HEK293 (cell line): ENCODE measurements around the gene SLC46A1.

Experiments
- CTCF ChIA-PET: fragments of 350-600 bp; formaldehyde crosslinking; extraction: SDS; loops from one replicate; lab custom pipeline; 2021; ENCODE audit warnings: antibody characterized with exemption; lab: Yijun Ruan, JAX
- POLR2A ChIA-PET: fragments of 300-600 bp; formaldehyde crosslinking; extraction: SDS; loops from one replicate; lab custom pipeline; 2020; ENCODE audit warnings: antibody characterized with exemption, inconsistent platforms; lab: Yijun Ruan, JAX
- H3K27ac ChIP-seq: fragments of 200-500 bp; sonication (Bioruptor generic); 2 replicates; pipeline ENCODE4 v1.5.1; 2014; ENCODE audit warnings: low read depth, low read length, control low read depth, inconsistent platforms; ENCODE audit errors: extremely low read depth
- H3K36me3 ChIP-seq, 2 experiments: fragments of 200-500 bp in 1 of 2; sonication (Bioruptor generic) in 1 of 2; 1 replicate in 1 of 2; 2 replicates in 1 of 2; pipeline ENCODE4 v1.5.1; 2014 to 2017; ENCODE audit warnings: inconsistent platforms in 2 of 2, low read length in 2 of 2; ENCODE audit not compliant: control insufficient read depth in 2 of 2, insufficient read depth in 1 of 2
- H3K4me1 ChIP-seq: fragments of 200-500 bp; sonication (Bioruptor generic); 2 replicates; pipeline ENCODE4 v1.5.1; 2014; ENCODE audit warnings: mild to moderate bottlenecking, low read length, inconsistent platforms; ENCODE audit not compliant: control insufficient read depth, insufficient read depth
- H3K4me3 ChIP-seq: 2 replicates; pipeline ENCODE4 v1.5.1; 2011; ENCODE audit warnings: low read depth, mild to moderate bottlenecking, control low read depth, low read length, moderate library complexity
- H3K9me3 ChIP-seq: fragments of 200-500 bp; sonication (Bioruptor generic); 2 replicates; pipeline ENCODE4 v1.5.1; 2014; ENCODE audit warnings: low read depth, low read length, inconsistent platforms; ENCODE audit not compliant: control insufficient read depth, insufficient read depth
- BCL11A ChIP-seq: fragments of 450-650 bp; formaldehyde crosslinking; IDR thresholded peaks from 2 replicates; pipeline ENCODE4 v1.5.1; 2016; ENCODE audit warnings: low read depth, missing biosample characterization, missing genetic modification characterization
- EGR2 ChIP-seq: fragments of 450-650 bp; formaldehyde crosslinking; IDR thresholded peaks from 2 replicates; pipeline ENCODE4 v1.5.1; 2016; ENCODE audit warnings: low read depth, missing biosample characterization, missing genetic modification characterization
- HIC1 ChIP-seq: fragments of 450-650 bp; formaldehyde crosslinking; IDR thresholded peaks from 2 replicates; pipeline ENCODE4 v1.5.1; 2016; ENCODE audit warnings: missing biosample characterization, missing genetic modification characterization
- HOXA7 ChIP-seq: sonication (generic); formaldehyde crosslinking; IDR thresholded peaks from 2 replicates; pipeline ENCODE4 v1.8.1; 2022; ENCODE audit warnings: missing genetic modification reagents, borderline replicate concordance
- IKZF3 ChIP-seq: fragments of 450-650 bp; IDR thresholded peaks from 2 replicates; pipeline ENCODE4 v1.5.0; 2018; ENCODE audit warnings: missing biosample characterization, mild to moderate bottlenecking, missing genetic modification characterization, moderate library complexity
- SCRT1 ChIP-seq: fragments of 450-650 bp; formaldehyde crosslinking; IDR thresholded peaks from 2 replicates; pipeline ENCODE4 v1.5.1; 2016; ENCODE audit warnings: missing biosample characterization, missing genetic modification characterization, borderline replicate concordance
- SCRT2 ChIP-seq: fragments of 450-650 bp; formaldehyde crosslinking; IDR thresholded peaks from 2 replicates; pipeline ENCODE4 v1.5.1; 2016; ENCODE audit warnings: missing biosample characterization, missing genetic modification characterization
- SP2 ChIP-seq: fragments of 450-650 bp; formaldehyde crosslinking; IDR thresholded peaks from 2 replicates; pipeline ENCODE4 v1.5.1; 2016; ENCODE audit warnings: missing biosample characterization, missing genetic modification characterization
- SP3 ChIP-seq: fragments of 450-650 bp; formaldehyde crosslinking; IDR thresholded peaks from 2 replicates; pipeline ENCODE4 v1.5.1; 2016; ENCODE audit warnings: missing biosample characterization, missing genetic modification characterization
- ZBTB1 ChIP-seq: fragments of 450-650 bp; formaldehyde crosslinking; IDR thresholded peaks from 2 replicates; pipeline ENCODE4 v1.5.1; 2016; ENCODE audit warnings: missing biosample characterization, missing genetic modification characterization
- ZBTB20 ChIP-seq: fragments of 450-650 bp; formaldehyde crosslinking; IDR thresholded peaks from 2 replicates; pipeline ENCODE4 v1.5.1; 2016; ENCODE audit warnings: missing biosample characterization, missing genetic modification characterization
- ZFP3 ChIP-seq: fragments of 450-650 bp; formaldehyde crosslinking; IDR thresholded peaks from 2 replicates; pipeline ENCODE4 v1.5.1; 2016; ENCODE audit warnings: low read depth, missing biosample characterization, missing genetic modification characterization
- ZIC2 ChIP-seq: fragments of 450-650 bp; formaldehyde crosslinking; IDR thresholded peaks from 2 replicates; pipeline ENCODE4 v1.5.1; 2016; ENCODE audit warnings: missing biosample characterization, missing genetic modification characterization
- ZNF202 ChIP-seq: fragments of 450-650 bp; formaldehyde crosslinking; IDR thresholded peaks from 2 replicates; pipeline ENCODE4 v1.5.1; 2016; ENCODE audit warnings: missing biosample characterization, missing genetic modification characterization, borderline replicate concordance
- ZNF214 ChIP-seq: fragments of 450-650 bp; formaldehyde crosslinking; IDR thresholded peaks from 2 replicates; pipeline ENCODE4 v1.5.1; 2017; ENCODE audit warnings: missing biosample characterization, mild to moderate bottlenecking, missing genetic modification characterization, borderline replicate concordance
- ZNF302 ChIP-seq: fragments of 450-650 bp; formaldehyde crosslinking; IDR thresholded peaks from 2 replicates; pipeline ENCODE4 v1.5.1; 2016; ENCODE audit warnings: missing biosample characterization, missing genetic modification characterization, low read depth
- ZNF311 ChIP-seq: fragments of 450-650 bp; formaldehyde crosslinking; IDR thresholded peaks from 2 replicates; pipeline ENCODE4 v1.5.1; 2017; ENCODE audit warnings: missing biosample characterization, missing genetic modification characterization, borderline replicate concordance
- ZNF394 ChIP-seq: fragments of 450-650 bp; formaldehyde crosslinking; IDR thresholded peaks from 2 replicates; pipeline ENCODE4 v1.5.1; 2016; ENCODE audit warnings: missing biosample characterization, missing genetic modification characterization, mild to moderate bottlenecking, moderate library complexity, borderline replicate concordance
- ZNF426 ChIP-seq: fragments of 450-650 bp; formaldehyde crosslinking; IDR thresholded peaks from 2 replicates; pipeline ENCODE4 v1.5.1; 2017; ENCODE audit warnings: missing biosample characterization, missing genetic modification characterization, mild to moderate bottlenecking, inconsistent platforms, moderate library complexity
- ZNF518A ChIP-seq: fragments of 450-650 bp; formaldehyde crosslinking; conservative IDR thresholded peaks from 2 replicates; pipeline ENCODE4 v1.5.1; 2016; ENCODE audit warnings: low read depth, missing biosample characterization, missing genetic modification characterization
- ZNF521 ChIP-seq: fragments of 450-650 bp; formaldehyde crosslinking; IDR thresholded peaks from 2 replicates; pipeline ENCODE4 v1.5.1; 2017; ENCODE audit warnings: missing biosample characterization, mild to moderate bottlenecking, missing genetic modification characterization
- ZNF549 ChIP-seq: fragments of 450-650 bp; IDR thresholded peaks from 2 replicates; pipeline ENCODE4 v1.5.1; 2018; ENCODE audit warnings: missing biosample characterization, missing genetic modification characterization, mild to moderate bottlenecking, inconsistent platforms, moderate library complexity
- ZNF561 ChIP-seq: fragments of 450-650 bp; IDR thresholded peaks from 2 replicates; pipeline ENCODE4 v1.5.1; 2018; ENCODE audit warnings: missing biosample characterization, missing genetic modification characterization, borderline replicate concordance
- ZNF571 ChIP-seq: fragments of 450-650 bp; formaldehyde crosslinking; IDR thresholded peaks from 2 replicates; pipeline ENCODE4 v1.5.0; 2017; ENCODE audit warnings: missing biosample characterization, missing genetic modification characterization
- ZNF624 ChIP-seq: fragments of 450-650 bp; formaldehyde crosslinking; IDR thresholded peaks from 2 replicates; pipeline ENCODE4 v1.5.1; 2017; ENCODE audit warnings: missing biosample characterization, missing genetic modification characterization
- ZNF654 ChIP-seq: fragments of 450-650 bp; formaldehyde crosslinking; IDR thresholded peaks from 2 replicates; pipeline ENCODE4 v1.5.1; 2016; ENCODE audit warnings: low read depth, missing biosample characterization, missing genetic modification characterization
- ZNF707 ChIP-seq: fragments of 450-650 bp; formaldehyde crosslinking; IDR thresholded peaks from 2 replicates; pipeline ENCODE4 v1.5.1; 2016; ENCODE audit warnings: missing biosample characterization, missing genetic modification characterization
- ZNF747 ChIP-seq: fragments of 450-650 bp; formaldehyde crosslinking; IDR thresholded peaks from 2 replicates; pipeline ENCODE4 v1.5.1; 2016; ENCODE audit warnings: missing biosample characterization, missing genetic modification characterization
- ZNF777 ChIP-seq: fragments of 450-650 bp; formaldehyde crosslinking; IDR thresholded peaks from 2 replicates; pipeline ENCODE4 v1.5.1; 2017; ENCODE audit warnings: missing biosample characterization, missing genetic modification characterization, borderline replicate concordance
- ZNF791 ChIP-seq: fragments of 450-650 bp; formaldehyde crosslinking; IDR thresholded peaks from 2 replicates; pipeline ENCODE4 v1.5.1; 2016; ENCODE audit warnings: missing biosample characterization, missing genetic modification characterization
- ZNF792 ChIP-seq: fragments of 450-650 bp; formaldehyde crosslinking; IDR thresholded peaks from 2 replicates; pipeline ENCODE4 v1.5.1; 2016; ENCODE audit warnings: missing biosample characterization, missing genetic modification characterization
- ZSCAN23 ChIP-seq: fragments of 450-650 bp; formaldehyde crosslinking; IDR thresholded peaks from 2 replicates; pipeline ENCODE4 v1.5.1; 2016; ENCODE audit warnings: missing biosample characterization, missing genetic modification characterization

Gene SLC46A1

GRCh38 chr17:28404461-28404811, 1.6 kb downstream of the SLC46A1 start:
- ChIA-PET POLR2A (interaction anchor here (1.2 to 2.0 kb wide), 6 partner anchors 10 to 47 kb away, joined by 3 to 11 read pairs (median 9); partner anchors contain the start of genes POLDIP2, SARM1 and VTN), CTCF (interaction anchor here (1.1 to 4.4 kb wide), 3 partner anchors 10 to 89 kb away, joined by 3 to 34 read pairs (median 5); no protein-coding TSS in a partner anchor)
- Histone ChIP-seq H3K36me3 (peaks cover 4 to 51% of the 10 kb centered on the region in 2 experiments; a peak in 1 of 3 replicates), H3K4me1 (no peaks in the 10 kb centered on the region), H3K9me3 (no peaks in the 10 kb centered on the region), H3K4me3 (no peak overlapping the region), H3K27ac (no peak overlapping the region)
- no peak for TF ChIP-seq ZNF777 (tag by site-specific recombination)
- no peak for TF ChIP-seq ZNF549 (tag by site-specific recombination)
- no peak for TF ChIP-seq ZNF571
- TF ChIP-seq ZBTB20 (tag by site-specific recombination), result no peak
- no peak for TF ChIP-seq ZIC2
- no peak for TF ChIP-seq HOXA7
- no peak for TF ChIP-seq ZNF624 (tag by site-specific recombination)
- TF ChIP-seq SP2 (tag by site-specific recombination), result no peak
- no peak for TF ChIP-seq ZNF791 (tag by site-specific recombination)
- no peak for TF ChIP-seq ZNF792 (tag by site-specific recombination)
- TF ChIP-seq SCRT1, result no peak
- TF ChIP-seq ZNF707, result no peak
- no peak for TF ChIP-seq ZBTB1 (tag by site-specific recombination)
- no peak for TF ChIP-seq SCRT2 (tag by site-specific recombination)

GRCh38 chr17:28404007-28404406, 2.0 kb downstream of the SLC46A1 start:
- Histone ChIP-seq H3K27ac (no peak overlapping the region), H3K4me1 (no peaks in the 10 kb centered on the region), H3K4me3 (no peak overlapping the region), H3K36me3 (peaks cover 4 to 56% of the 10 kb centered on the region in 2 experiments; a peak in 1 of 3 replicates), H3K9me3 (no peaks in the 10 kb centered on the region)
- ChIA-PET POLR2A (interaction anchor here (1.5 to 2.0 kb wide), 3 partner anchors 12 to 33 kb away, joined by 5 to 11 read pairs (median 9); partner anchors contain the start of genes SARM1 and VTN), CTCF (interaction anchor here (1.3 to 4.4 kb wide), 2 partner anchors 13 to 89 kb away, joined by 5 to 34 read pairs; no protein-coding TSS in a partner anchor)
- TF ChIP-seq ZNF214 (tag by site-specific recombination) (no peak), ZFP3 (tag by site-specific recombination) (no peak), ZNF302 (tag by site-specific recombination) (no peak), HIC1 (tag by site-specific recombination) (no peak), EGR2 (tag by site-specific recombination) (no peak), ZNF311 (tag by site-specific recombination) (no peak), ZNF426 (no peak), SP3 (tag by site-specific recombination) (no peak), ZNF518A (tag by site-specific recombination) (no peak), ZNF654 (tag by site-specific recombination) (no peak), ZNF747 (tag by site-specific recombination) (no peak), IKZF3 (tag by site-specific recombination) (no peak), ZNF561 (no peak), BCL11A (tag by site-specific recombination) (no peak), ZNF394 (tag by site-specific recombination) (no peak), ZSCAN23 (tag by site-specific recombination) (no peak), ZNF202 (tag by site-specific recombination) (no peak), ZNF521 (tag by site-specific recombination) (no peak)
